GM18867 (cell line): Measurements from ENCODE around the gene MACROD2.
"Not testable (repeated sequence)": the region's sequence is repeated elsewhere in the genome, so short reads cannot be mapped to it uniquely, and the experiment has no call there.

ENCODE experiments used
- ATAC-seq: cut with Tn5 transposase; IDR thresholded peaks from one replicate; pipeline ENCODE4 v1.9.1; 2021; ENCODE audit warnings: mild to moderate bottlenecking, moderate library complexity; ENCODE audit not compliant: unreplicated experiment

MACROD2 gene

DNA sequence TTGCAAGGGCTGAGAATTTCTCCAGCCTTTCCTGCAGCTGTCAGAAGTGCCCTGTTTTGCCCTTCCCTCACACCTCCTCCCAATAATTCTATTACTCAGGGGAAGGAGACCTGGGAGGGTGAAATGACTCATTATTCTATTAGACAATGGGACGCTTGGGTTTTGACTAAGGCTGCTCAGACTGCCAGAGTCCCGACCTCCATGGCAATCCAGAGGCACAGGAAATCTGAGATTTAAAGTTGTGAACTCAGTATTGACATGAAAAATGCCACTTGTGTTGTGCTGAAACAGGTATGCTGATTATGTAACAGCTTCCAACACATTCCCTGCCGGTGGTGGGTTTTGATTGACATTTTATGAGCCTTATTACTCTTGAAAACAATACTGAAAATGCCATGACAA lies 967.9 kb downstream of the MACROD2 start:
- ATAC-seq: no peak

DNA sequence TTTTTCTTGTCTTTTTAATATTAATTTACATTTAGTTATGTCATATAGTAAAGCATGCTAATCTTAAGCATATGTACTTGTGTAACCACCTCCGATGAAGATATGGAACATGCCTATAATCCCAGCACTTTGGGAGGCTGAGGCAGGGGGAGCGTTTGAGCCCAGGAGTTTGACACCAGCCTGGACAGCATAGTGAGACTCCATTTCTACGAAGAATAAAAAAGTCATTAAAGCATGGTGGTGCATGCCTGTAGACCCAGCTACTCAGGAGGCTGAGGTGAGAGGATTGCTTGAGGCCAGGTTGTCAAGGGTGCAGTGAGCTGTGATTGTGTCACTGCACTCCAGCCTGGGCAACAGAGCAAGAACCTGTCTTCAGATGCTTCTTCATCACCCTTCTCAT lies 970.9 kb downstream of the MACROD2 start:
- ATAC-seq: no peak

DNA sequence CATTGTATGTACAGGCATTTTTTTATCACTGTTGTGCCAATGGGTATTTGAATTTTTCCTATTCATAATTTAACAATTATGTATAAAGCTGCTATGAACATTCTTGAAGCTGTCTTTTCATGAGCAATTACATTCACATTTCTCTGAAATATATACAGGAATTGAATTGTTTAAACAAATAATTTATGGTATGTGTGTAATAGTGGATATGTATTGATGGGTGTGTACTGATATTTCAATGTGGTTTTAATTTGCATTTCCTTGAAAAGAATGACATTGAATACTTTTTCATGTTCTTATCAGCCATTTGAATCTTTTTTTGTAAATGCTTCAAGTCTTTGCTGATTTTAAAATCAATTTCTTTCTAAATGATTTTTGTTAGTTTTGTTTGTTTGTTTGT lies 971.5 kb downstream of the MACROD2 start:
- no peak for ATAC-seq

DNA sequence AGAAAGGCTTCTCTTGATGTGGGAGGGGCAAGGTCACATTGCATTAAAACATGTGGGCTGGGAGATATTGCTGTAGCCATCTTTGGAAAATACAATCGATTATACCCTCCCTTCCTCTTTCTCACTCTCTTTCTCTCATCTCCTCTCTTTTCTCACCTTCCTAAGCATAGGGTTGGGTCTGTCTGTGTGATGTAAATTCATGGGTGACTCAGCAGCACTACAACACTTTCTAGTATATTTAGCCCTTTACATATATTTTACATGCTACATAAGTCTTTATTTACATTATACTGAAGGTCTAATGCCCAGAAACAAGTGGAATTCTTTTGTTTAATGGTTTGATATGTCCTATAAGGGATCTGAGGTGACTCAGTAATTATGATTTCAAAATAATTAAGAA lies 976.9 kb downstream of the MACROD2 start:
- ATAC-seq: no peak

DNA sequence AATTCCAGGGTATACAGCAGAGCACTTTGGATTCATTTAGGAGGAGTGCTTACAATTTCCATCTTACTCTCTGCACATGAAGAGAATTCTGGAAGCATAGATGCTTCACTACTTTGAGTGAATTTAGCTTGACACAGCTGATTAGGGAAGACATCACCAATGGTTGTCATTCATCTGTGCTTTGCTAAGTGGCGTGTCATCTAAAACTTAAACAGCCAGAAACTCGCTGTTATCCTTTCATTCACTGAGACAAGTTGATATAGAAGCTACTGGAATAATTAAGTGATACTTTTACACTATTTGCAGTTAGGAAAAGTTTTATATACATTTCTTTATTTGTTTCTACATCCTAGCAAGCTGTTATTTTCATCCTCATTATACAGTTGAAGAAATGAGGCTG lies 977.4 kb downstream of the MACROD2 start:
- ATAC-seq: no peak

DNA sequence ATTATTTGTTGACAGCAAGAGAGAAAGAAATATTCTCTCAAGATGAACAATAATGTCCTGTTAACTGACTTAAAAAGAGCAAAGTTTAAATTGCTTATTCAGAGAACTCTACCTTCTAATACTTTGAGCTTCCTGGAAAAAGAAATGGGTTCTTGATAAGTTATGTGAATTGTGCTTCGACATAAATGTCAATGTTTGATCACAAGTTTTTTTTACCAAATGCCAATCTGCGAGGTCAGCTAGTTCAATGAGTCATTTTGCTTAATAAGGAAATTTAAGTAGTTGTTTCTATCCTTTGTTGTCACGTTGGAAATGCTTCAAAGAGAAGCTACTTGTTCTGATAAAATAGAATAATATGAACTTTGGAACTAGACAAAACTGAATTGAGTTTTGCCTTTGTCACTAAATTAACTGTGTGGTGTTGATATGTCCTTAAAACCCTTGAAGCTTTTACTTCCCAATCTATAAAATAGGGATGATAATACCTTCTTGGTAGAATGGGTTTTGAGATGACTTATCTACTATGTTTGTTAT lies 984.2 kb downstream of the MACROD2 start:
- ATAC-seq: no peak

DNA sequence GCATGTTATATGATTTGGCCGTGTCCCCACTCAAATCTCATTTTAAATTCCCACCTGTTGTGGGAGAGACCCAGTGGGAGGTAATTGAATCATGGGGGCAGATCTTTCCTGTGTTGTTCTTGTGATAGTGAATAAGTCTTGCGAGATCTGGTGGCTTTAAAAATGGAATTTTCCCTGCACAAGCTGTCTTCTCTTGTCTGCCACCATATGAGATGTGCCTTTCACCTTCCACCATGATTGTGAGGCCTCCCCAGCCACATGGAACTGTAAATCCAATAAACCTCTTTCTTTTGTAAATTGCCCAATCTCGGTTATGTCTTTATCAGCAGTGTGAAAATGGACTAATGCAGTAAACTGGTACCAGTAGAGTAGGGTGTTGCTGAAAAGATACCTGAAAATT lies 986.2 kb downstream of the MACROD2 start:
- ATAC-seq: not testable (repeated sequence)

DNA sequence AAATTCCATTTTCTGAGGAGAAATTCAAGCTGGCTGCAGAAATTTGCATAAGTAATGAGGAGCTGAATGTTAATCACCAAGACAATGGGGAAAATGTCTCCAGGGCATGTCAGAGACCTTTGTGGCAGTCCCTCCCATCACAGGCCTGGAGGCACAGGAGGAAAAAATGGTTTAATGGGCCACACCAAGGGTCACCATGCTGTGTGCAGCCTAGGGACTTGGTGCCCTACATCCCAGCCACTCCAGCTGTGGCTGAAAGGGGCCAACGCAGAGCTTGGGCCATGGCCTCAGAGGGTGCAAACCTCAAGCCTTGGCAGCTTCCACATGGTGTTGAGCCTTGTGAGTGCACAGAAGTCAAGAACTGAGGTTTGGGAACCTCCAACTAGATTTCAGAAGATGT lies 987.0 kb downstream of the MACROD2 start:
- ATAC-seq: not testable (repeated sequence)

DNA sequence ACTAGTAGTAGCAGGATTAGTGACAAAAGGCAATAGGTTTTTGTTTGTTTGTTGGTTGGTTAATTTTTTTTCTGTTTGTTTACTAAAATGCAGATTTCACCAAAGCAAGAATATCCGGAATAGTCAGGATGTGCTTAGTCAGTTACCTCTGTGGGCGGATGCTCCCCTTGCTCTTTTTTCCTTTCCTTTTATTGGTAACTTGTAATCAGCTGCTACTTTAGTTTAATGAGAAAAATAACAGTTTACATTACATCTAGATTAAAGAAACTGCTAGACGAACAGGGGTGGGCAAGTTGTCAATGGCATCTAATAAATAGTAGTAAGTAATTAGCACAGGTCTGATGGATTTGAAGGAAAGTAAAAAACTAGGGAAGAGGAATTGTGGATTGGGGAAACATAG lies 989.0 kb downstream of the MACROD2 start:
- no peak for ATAC-seq

DNA sequence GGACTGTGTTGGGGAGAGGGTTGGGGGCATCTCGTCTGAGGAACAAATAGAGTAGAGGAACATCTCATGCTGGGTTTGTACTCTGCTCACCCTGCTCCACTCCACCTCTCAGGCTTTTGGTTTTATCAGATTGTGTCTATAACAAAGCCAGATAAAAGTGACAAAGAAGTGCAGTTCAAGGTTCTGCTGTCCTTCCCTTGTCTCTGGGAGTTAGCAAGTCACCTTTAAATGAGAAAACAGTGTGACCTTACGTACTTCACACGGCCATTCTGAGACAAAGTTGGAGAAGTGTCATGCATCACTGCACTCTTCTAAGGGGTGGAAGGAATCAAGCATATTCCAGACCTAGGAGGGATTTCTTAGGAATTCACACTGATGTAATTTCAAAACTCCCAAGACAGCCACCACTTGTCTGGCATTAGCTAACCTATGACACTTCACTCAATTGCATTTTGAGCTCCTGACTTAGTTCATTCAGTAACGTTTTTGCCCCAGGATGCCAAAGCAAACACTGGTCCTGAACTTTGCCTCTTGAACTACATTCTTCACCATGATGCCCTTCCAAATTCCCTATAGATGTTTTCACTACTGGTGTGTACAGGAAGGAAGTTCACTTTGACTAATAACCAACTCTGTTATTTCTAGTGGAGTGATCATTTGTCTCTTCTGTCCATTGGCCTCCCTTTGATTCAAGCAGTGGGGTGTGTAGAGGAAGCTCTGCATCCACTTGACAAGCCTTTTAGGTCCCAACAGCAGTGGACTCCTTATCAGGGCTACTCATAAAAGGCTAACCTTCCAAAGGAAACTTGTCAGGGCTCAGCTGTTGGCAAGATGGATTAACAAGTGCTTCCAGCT lies 989.7 kb downstream of the MACROD2 start:
- no peak for ATAC-seq

DNA sequence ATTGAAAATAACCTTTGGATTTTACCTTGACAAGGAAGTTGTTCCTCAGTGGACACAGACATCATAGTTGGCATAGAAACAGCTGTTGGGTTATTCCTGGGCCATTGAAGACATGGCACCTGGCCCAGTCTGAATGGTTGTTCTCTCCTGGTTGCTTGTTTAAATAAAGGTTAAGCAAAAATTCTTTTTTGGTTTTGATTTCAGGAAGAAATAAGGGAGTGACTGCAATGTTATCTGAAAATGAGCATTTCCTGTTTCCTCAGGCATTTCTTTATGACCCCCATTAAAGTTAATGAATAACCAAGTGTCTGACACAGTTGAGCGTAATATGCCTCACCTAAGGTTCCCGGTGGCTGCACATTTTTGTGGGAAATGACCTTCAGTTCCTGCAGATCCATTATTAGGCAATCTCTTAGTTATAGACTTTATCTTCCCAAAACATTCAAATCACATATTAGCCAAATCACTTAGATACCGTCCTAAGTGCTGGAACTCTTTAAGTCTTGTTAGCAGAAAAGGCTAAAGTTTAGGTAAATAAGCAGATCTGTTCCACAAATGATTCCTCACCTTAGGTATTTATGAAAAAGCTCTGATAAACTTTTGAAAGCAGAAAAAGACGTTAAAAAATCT lies 990.8 kb downstream of the MACROD2 start:
- no peak for ATAC-seq

DNA sequence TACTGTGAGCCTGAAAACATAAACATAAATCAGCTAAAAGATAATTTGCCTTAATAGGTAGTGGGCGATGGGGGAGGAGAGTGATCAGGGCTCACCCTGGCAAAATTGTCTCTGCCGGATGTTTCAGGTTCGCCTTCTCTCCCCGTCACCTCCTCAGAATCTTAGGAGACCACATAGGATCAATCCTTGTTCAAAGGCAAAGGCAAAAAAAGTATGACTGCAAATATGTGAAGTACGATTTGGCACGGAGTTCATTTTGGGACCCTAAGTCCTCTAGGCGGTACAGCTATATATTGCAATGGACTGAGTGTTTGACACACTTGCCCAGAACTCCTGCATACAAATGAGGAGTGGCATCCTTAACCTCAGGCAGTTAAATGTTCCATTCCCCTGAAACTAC lies 991.3 kb downstream of the MACROD2 start:
- no peak for ATAC-seq

DNA sequence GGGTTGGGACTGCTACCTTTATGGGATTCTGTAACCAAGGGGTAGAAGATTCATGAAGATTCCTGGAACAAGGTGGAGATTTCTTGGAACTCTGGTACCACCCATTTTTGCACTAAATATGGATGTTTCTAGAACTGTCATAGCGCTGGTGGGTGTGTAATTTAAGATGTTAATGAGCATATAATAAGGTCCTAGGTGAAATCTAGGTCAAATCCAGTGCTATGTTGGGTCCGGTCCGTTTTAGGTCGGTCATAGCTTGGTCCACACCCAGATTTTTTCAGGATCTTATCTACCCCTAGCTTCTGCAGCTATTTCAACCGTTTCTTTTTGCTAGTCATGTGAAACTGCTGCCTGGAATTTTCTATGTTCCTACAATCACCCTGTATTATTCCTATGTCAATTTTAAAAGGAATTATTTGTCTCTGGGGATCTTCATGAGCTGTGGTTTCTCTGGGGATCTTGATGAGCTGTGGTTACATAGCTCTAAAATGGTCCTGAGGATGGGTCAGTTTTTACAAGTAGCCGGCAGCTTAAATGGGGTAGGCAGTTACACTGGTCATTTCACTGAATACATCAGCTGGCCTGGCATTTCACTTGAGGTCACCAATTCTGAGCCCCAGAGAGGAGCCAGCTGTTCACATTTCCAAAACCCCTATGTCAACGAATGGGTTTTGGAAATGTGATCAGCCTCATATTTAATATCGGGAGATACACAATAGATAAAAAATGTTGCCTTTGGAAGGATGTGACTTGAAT lies 994.4 kb downstream of the MACROD2 start:
- ATAC-seq: no peak

DNA sequence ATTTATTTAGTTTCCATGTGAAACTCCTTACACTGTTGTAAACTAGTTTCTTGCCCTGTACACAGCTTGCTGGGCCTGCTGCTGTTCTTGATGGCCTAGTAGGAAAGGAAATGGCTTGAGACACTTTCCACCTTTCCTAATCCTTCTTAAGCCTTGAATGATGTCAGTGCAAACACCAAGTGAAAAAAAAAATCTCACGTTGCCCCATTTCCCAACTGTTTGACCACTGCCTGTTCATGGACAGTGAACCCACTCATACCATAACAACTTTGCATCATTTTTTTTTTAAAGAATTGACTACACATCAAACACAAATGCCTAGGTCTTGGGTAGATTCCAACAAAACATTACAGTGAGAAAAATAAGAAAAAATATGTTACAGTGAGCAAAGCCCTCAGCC lies 995.7 kb downstream of the MACROD2 start:
- no peak for ATAC-seq

DNA sequence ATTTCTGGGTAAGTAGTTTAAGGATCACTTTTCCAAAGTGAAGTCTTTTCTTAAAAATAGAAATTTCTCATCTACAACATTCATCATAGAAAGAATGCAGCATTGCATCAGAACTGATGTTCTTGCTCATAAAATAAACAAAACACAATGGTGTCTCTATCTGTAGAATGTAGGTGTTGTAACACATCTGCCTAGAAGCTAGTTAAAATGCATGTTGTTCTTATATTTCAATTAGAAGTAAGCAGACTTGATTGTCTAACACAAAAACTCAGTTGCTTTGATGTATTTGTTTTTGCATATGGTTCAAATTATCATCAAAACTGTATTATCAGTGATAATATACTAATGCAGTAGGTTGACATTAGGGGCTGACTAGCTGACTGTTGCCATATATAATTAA lies 996.8 kb downstream of the MACROD2 start:
- ATAC-seq: no peak

DNA sequence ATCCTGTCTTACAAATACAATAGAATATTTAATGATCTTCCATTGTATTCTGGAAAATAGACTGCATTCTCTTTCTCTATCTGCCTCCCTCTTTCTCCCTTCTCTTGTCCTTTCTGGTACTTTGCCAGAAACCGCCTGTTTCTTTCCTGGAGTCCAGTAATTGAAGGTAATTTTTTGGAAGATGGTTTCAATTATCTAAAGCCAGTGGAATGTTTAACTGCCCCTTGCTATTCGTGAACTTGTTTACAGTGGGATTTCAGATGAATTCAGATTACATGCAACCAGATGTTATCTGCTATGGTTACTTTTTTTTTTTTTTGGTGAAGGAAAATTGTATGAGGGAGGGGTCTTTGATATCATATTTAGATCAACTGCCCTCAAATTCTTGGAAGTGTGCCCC lies 997.6 kb downstream of the MACROD2 start:
- no peak for ATAC-seq

DNA sequence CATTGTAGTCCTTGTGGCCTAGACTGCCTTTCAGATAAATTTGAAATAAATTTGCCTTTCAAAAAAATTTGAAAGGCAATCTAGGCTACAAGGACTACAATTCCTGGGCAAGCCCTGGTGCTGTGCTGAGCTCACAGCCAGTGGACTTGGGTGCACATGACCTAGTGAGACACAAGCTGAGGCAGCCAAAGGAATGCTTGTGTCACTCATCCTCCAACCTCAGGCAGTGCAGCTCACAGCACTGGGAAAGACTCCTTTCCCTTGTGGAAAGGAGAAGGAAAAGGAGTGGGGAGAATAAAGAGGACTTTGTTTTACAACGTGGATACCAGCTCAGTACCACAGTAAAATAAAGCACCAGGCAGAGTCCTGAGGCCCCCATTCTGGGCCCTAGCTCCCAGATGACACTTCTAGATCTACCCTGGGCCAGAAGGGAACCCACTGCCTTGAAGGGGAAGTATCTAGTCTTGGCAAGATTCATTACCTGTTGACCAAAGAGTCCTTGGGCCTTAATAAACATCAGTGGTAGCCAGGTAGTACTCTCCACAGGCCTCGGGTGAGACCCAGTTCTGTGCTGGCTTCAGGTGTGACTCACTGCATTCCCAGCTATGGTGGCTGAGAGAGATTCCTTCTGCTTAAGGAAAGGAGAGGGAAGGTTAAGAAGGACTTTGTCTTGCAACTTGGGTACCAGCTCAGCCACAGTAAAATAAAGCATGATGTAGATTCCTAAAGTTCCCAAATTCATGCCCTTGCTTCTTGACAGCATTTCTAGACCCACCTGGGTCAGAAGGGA lies 1001.8 kb downstream of the MACROD2 start:
- ATAC-seq: no peak

DNA sequence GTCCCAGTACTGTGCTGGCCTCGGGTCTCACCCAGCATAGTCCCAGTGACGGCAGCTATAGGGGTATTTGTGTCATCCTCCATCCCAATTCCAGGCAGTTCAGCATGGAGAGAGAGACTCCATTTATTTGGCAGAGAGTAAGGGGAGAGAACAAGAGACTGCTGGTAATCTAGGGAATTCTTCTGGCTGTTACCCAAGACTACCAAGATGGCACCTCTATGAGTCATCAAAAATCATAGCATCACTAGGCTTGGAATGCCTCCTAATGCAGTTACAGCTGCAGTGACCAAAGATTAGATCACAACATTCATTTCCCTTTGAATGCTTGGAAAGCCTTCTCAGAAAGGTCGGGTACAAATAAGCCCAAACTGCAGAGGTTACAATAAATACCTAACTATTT lies 1002.5 kb downstream of the MACROD2 start:
- ATAC-seq: no peak

DNA sequence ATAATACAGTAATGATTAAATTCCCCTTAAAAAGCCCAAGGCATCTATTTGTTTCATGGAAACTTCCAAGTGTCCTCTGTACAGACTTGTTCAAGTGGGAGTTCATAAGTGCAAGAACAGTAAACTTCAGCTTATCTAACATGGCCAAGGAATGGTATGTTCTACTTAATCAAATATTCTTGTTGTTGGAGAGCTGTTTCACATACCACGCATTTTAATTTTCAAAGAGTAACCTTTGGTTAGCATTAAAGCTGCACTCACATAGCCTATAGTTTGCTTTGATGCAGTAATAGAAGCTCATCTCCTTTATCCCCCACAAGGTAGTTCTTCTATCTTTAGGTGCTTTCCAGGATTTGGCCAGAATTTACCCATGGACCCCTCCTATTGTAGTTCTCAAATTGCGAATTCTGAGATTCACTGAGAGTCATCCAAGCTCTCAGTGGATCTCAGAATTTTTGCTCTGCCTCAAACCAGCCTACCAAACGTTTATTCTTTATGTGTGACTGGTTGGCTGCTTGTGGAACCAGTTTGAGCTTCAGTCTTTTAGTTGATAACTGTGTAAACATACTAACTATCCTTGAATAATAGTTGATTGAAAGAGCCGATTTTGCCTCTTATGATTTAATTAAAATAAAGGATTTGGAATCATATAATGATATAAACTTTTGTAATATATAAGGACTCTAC lies 1010.1 kb downstream of the MACROD2 start:
- ATAC-seq: no peak

DNA sequence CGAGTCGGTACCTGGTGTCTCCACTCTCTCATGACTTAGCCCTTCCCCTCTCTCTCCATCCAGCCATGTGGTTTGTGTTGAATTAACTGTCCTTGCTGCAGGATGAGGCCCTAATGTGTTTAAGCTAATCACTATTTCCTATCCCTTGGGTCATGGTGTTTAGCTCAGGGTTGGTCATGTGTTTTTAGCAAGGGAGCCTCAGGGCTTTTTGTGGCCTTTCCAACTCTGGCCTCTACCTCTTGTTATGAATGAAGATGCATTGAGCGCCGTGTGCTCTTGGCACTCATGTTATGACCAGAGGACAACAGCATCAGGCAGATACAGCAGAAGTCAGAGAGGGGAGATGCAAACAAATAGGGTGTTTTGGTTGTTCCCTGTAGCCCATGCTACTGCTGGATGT lies 1016.3 kb downstream of the MACROD2 start:
- no peak for ATAC-seq
